HepG2 (cell line): ENCODE data around the gene MAOB. TPM values are rescaled to one million over a fixed set of nuclear protein-coding genes. Genes with fewer than 3 reads are reported as not detected.

ENCODE experiments used
- ARID2 ChIP-seq: sonication (generic); formaldehyde crosslinking; IDR thresholded peaks from 2 replicates; pipeline ENCODE4 v1.8.1; 2022; ENCODE audit warnings: mild to moderate bottlenecking, missing genetic modification reagents, borderline replicate concordance
- CENPBD1 ChIP-seq: sonication (generic); formaldehyde crosslinking; IDR thresholded peaks from 2 replicates; pipeline ENCODE4 v1.8.0; 2022; ENCODE audit warnings: missing genetic modification reagents, low read depth, mild to moderate bottlenecking, borderline replicate concordance
- EEA1 ChIP-seq: sonication (generic); formaldehyde crosslinking; IDR thresholded peaks from 2 replicates; pipeline ENCODE4 v1.5.1; 2020; ENCODE audit warnings: mild to moderate bottlenecking, missing genetic modification reagents, borderline replicate concordance
- ELF4 ChIP-seq: sonication (generic); formaldehyde crosslinking; IDR thresholded peaks from 2 replicates; pipeline ENCODE4 v1.5.0; 2020; ENCODE audit warnings: missing genetic modification reagents, mild to moderate bottlenecking, moderate library complexity, borderline replicate concordance
- FOXM1 ChIP-seq: sonication (generic); formaldehyde crosslinking; IDR thresholded peaks from 2 replicates; pipeline ENCODE4 v1.5.0; 2020; ENCODE audit warnings: missing genetic modification reagents
- HOXA7 ChIP-seq: sonication (generic); formaldehyde crosslinking; IDR thresholded peaks from 2 replicates; pipeline ENCODE4 v1.8.1; 2022; ENCODE audit warnings: mild to moderate bottlenecking, missing genetic modification reagents, moderate library complexity
- MAFK ChIP-seq, 2 experiments: IDR thresholded peaks in 1 of 2; conservative IDR thresholded peaks in 1 of 2; 2 replicates each; pipeline ENCODE4 v1.6.1; 2011; ENCODE audit warnings: improper control_type of control experiment in 2 of 2, low read length in 2 of 2
- MXD1 ChIP-seq: sonication (generic); formaldehyde crosslinking; IDR thresholded peaks from 2 replicates; pipeline ENCODE4 v1.4.0; 2020; ENCODE audit warnings: mild to moderate bottlenecking, missing genetic modification reagents
- MXD3 ChIP-seq: IDR thresholded peaks from 2 replicates; pipeline ENCODE4 v1.6.1; 2016; ENCODE audit warnings: mild to moderate bottlenecking, missing biosample characterization, missing genetic modification reagents
- PHF8 ChIP-seq: sonication (generic); formaldehyde crosslinking; IDR thresholded peaks from 2 replicates; pipeline ENCODE4 v1.5.0; 2020; ENCODE audit warnings: missing genetic modification reagents
- RCOR2 ChIP-seq: IDR thresholded peaks from 2 replicates; pipeline ENCODE4 v1.6.1; 2016; ENCODE audit warnings: missing biosample characterization, missing genetic modification reagents
- SYNCRIP ChIP-seq: fragments of 200-400 bp; formaldehyde crosslinking; IDR thresholded peaks from 2 replicates; pipeline ENCODE4 v1.6.1; 2018; ENCODE audit warnings: mild to moderate bottlenecking, low read depth, low read length; ENCODE audit not compliant: insufficient read depth
- YEATS4 ChIP-seq: sonication (generic); formaldehyde crosslinking; IDR thresholded peaks from 2 replicates; pipeline ENCODE4 v1.4.0; 2020; ENCODE audit warnings: missing genetic modification reagents, borderline replicate concordance
- ZBTB14 ChIP-seq: sonication (generic); formaldehyde crosslinking; IDR thresholded peaks from 2 replicates; pipeline ENCODE4 v1.4.0; 2020; ENCODE audit warnings: missing genetic modification reagents
- ZBTB39 ChIP-seq: sonication (generic); formaldehyde crosslinking; IDR thresholded peaks from 2 replicates; pipeline ENCODE4 v1.5.0; 2020; ENCODE audit warnings: missing genetic modification reagents
- ZFP41 ChIP-seq: sonication (generic); formaldehyde crosslinking; IDR thresholded peaks from 2 replicates; pipeline ENCODE4 v1.4.0; 2020; ENCODE audit warnings: mild to moderate bottlenecking, missing genetic modification reagents, borderline replicate concordance
- ZFP91 ChIP-seq: sonication (generic); formaldehyde crosslinking; IDR thresholded peaks from 2 replicates; pipeline ENCODE4 v1.9.0; 2022; ENCODE audit warnings: missing genetic modification reagents, mild to moderate bottlenecking, borderline replicate concordance
- ZKSCAN8 ChIP-seq: IDR thresholded peaks from 2 replicates; pipeline ENCODE4 v1.6.1; 2016; ENCODE audit warnings: borderline replicate concordance, missing genetic modification reagents, missing compliant biosample characterization
- ZNF264 ChIP-seq: sonication (generic); formaldehyde crosslinking; IDR thresholded peaks from 2 replicates; pipeline ENCODE4 v1.4.0; 2020; ENCODE audit warnings: missing genetic modification reagents
- ZNF331 ChIP-seq: sonication (generic); formaldehyde crosslinking; IDR thresholded peaks from 2 replicates; pipeline ENCODE4 v1.4.0; 2020; ENCODE audit warnings: missing genetic modification reagents
- ZNF414 ChIP-seq: sonication (generic); formaldehyde crosslinking; IDR thresholded peaks from 2 replicates; pipeline ENCODE4 v1.5.0; 2020; ENCODE audit warnings: missing genetic modification reagents
- ZNF678 ChIP-seq: sonication (generic); formaldehyde crosslinking; IDR thresholded peaks from 2 replicates; pipeline ENCODE4 v1.4.0; 2020; ENCODE audit warnings: mild to moderate bottlenecking, missing genetic modification reagents
- ZNF761 ChIP-seq: sonication (generic); formaldehyde crosslinking; conservative IDR thresholded peaks from 2 replicates; pipeline ENCODE4 v1.4.0; 2020; ENCODE audit warnings: mild to moderate bottlenecking, missing genetic modification reagents
- polyA plus RNA-seq, 8 experiments: library from polyadenylated mRNA; depleted of rRNA in 3 of 8; stranded (reverse) in 7 of 8; unstranded in 1 of 8; fragments of >200 nt; fragmentation: Illumina TruSeq in 4 of 8; extraction: Trizol in 4 of 8; gene quantifications; 2 replicates each; pipeline versions ENCODE4 v1.2.1 to v1.2.3, GENCODE V29; 2011 to 2016; ENCODE audit warnings: low read depth in 4 of 8, missing spikeins in 1 of 8, mixed read lengths in 1 of 8; ENCODE audit not compliant: insufficient read depth in 1 of 8
- total RNA-seq, 5 experiments: library from RNA; depleted of rRNA; stranded (reverse); fragments of >200 nt; fragmentation: Illumina TruSeq; extraction: Trizol; gene quantifications; 2 replicates each; pipeline ENCODE4 v1.2.3, GENCODE V29; 2016; ENCODE audit warnings: low read depth in 1 of 5

MAOB gene
- total and polyA plus RNA-seq, 2 of the 13 experiments (the other 11 are each of a cell fraction or from before 2014, with no cell fraction given) = 11.0 to 19.0 TPM

- no peak for TF ChIP-seq ZBTB14 (CRISPR knock-in tag)
- no peak for TF ChIP-seq ZFP91 (CRISPR knock-in tag)
- no peak for TF ChIP-seq CENPBD1 (CRISPR knock-in tag)
- no peak for TF ChIP-seq SYNCRIP
- TF ChIP-seq ZKSCAN8 (CRISPR knock-in tag) = no peak
- no peak for TF ChIP-seq ELF4
- no peak for TF ChIP-seq MXD3 (CRISPR knock-in tag)
- peak; percentile 50; the same call in 1 of the 2 replicates for TF ChIP-seq PHF8 (CRISPR knock-in tag)
- TF ChIP-seq ZNF761 (CRISPR knock-in tag) = no peak
- no peak for TF ChIP-seq RCOR2
- 0 out of 2 replicates have a peak, but pooled peaks have one; percentile 16 for TF ChIP-seq ZNF331
- no peak for TF ChIP-seq HOXA7 (CRISPR knock-in tag)
- no peak for TF ChIP-seq ZFP41 (CRISPR knock-in tag)
- TF ChIP-seq ZNF414 = no peak
- TF ChIP-seq MAFK (conservative IDR thresholded peaks at IDR 0.05 in 1 of 2, IDR thresholded peaks at IDR 0.05 in 1 of 2; ENCODE audit: low read length in 2 of 2) = no peak
- TF ChIP-seq ZNF678 (CRISPR knock-in tag) = no peak
- no peak for TF ChIP-seq ZBTB39
- TF ChIP-seq YEATS4 (CRISPR knock-in tag) = no peak
- no peak for TF ChIP-seq MXD1 (CRISPR knock-in tag)
- no peak for TF ChIP-seq ARID2 (CRISPR knock-in tag)
- 0 out of 2 replicates have a peak, but pooled peaks have one; percentile 45 for TF ChIP-seq EEA1
- TF ChIP-seq FOXM1 (CRISPR knock-in tag) = no peak
- no peak for TF ChIP-seq ZNF264 (CRISPR knock-in tag)
Measured at GRCh38 chrX:43882294-43882681, at the start of gene MAOB (continued).
